GM21786 (cell line): ENCODE results near the gene CNIH4.
A peak's percentile ranks its signal among the peaks of the same experiment; 100 is the strongest.
"Not testable (repeated sequence)": the region's sequence is repeated elsewhere in the genome, so short reads cannot be mapped to it uniquely, and the experiment has no call there.

Experiments
- ATAC-seq: cut with Tn5 transposase; IDR thresholded peaks from one replicate; pipeline ENCODE4 v1.9.1; 2021; ENCODE audit not compliant: unreplicated experiment

Gene CNIH4

DNA sequence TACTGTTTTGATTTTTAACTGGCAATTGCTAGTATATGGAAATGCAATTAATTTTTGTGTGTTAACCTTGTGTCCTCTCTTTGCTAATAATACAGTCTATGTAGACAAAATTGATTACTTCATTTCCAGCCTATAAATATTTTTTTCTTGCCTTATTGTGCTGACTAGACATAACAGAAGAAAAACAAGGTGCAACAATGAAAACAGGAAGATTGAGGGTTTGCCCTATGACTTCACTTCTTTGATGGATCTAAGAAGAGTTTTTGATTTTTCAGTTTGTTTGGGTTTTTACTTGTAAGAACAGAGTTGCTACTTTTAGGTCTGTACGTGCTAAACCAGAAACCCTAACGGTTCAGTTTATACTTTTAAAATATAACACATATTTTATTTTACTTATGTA is 8.5 kb upstream of the CNIH4 start:
- no peak for ATAC-seq

DNA sequence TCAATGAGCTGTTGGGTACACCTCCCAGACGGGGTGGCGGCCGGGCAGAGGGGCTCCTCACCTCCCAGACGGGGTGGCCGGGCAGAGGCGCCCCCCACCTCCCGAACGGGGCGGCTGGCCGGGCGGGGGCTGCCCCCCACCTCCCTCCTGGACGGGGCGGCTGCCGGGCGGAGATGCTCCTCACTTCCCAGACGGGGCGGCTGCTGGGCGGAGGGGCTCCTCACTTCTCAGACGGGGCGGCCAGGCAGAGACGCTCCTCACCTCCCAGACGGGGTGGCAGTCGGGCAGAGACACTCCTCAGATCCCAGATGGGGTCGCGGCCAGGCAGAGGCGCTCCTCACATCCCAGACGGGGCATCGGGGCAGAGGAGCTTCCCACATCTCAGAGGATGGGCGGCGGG is 7.0 kb upstream of the CNIH4 start:
- ATAC-seq = not testable (repeated sequence)

DNA sequence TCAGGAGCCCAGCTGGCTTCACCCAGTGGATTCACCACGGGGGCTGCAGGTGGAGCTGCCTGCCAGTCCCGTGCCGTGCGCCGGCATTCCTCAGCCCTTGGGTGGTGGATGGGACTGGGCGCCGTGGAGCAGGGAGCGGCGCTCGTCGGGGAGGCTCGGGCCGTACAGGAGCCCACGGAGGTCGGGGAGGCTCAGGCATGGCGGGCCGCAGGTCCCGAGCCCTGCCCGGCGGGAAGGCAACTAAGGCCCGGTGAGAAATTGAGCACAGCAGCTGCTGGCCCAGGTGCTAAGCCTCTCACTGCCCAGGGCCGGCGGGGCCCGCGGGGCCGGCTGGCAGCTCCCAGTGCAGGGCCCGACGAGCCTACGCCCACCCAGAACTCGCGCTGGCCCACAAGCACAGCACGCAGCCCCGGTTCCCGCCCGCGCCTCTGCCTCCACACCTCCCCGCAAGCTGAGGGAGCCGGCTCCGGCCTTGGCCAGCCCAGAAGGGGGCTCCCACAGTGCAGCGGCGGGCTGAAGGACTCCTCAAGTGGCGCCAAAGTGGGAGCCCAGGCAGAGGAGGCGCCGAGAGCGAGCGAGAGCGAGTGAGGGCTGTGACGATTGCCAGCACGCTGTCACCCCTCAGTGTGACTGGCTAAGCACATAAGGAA is 4.1 kb upstream of the CNIH4 start:
- not testable (repeated sequence) for ATAC-seq

DNA sequence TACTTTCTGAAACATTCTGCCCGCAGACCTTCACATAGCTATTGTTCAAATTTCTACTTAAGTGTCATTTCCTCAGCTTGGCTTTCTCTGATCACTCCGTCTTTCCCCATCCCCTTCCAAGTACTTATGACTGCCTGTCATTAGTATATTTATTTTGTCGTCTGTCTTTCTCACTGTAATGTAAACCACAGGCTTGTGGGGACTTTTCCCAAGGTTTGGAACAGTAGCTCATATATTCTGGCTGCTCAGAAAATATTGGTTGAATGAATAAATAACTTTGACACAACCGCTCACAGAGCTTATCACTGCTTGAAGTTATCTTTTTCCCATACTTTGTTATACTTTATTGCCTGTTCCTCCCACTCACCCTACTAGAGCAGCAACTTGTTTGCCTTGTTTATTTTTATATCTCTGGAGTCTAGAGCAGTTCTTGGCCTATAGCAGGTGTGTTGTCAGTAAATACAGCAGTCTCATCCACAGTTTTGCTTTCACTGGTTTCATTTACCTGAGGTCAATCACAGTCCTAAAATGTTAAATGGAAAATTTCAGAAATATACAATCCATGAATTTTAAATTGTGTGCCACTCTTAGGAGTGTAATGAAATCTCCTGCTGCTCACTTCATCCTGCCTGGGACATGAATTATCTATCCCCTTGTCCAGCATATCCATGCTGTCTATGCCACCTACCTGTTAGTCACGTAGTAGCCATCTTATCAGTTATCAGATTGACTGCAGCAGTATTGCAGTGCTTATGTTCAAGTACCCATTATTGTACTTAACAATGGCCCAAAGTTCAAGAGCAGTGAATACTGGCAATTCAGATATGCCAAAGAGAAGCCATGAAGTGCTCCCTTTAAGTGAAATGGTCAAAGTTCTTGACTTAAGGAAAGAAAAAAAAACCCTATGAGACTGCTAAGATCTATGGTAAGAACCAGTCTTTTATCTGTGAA is 2.4 kb upstream of the CNIH4 start:
- no peak for ATAC-seq

DNA sequence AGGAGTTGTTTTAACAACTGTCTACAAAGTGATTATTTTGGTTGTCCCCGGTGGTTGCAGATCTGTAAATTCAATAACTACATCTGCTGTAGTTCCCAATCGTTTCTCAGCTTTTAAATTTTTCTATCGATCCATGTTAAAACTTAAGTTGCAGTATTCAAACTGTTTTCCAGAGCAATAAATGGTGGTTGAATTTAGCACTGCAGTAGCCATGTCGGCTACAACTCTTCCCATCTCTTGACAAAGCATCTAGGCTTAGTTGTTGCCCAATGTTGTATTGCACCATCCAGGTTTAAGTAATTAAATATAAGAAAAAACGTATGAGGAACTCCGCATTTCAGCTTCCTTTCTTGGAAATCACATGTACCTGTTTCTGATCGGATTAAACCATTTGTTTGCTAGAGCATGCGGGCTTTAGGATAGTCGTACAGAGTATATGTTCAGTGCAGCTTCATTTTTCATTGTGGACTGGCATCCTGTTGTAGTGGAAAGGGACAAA is 996 bp downstream of the CNIH4 start:
- ATAC-seq = no peak

DNA sequence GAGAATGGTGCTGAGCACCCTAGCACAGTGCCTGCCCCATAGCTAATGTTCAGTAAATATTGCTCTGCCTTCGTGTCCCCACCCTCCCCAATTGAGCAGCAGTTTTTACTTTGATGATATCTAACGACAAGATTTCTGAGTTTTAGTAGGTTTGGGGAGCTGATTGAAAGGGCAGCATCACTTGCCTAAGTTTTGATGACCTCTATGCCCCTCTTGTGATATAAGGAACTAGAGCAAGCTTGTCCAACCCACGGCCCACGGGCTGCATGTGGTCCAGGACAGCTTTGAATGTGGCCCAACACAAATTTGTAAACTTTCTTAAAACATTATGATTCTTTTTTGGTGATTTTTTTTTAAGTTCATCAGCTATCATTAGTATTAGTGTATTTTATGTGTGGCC is 1.6 kb downstream of the CNIH4 start:
- ATAC-seq = no peak

DNA sequence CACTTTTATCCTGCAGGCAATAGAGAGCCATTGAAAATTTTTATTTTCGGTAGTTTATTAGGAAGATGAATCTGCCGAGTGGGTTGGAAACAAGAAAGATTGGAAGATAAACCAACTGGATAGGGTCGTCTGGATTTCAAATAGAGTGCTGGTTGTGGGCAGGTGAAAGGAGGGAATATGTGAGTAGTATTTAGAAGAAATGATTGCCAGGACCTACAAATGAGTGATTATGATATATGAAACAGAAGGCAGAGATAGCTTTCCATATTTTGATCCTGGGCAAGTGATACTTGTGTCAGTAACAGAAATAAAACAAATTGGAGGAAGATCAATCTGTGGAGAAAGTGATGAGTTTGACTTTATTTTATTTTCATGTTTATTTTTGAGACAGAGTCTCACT is 2.5 kb downstream of the CNIH4 start:
- no peak for ATAC-seq

DNA sequence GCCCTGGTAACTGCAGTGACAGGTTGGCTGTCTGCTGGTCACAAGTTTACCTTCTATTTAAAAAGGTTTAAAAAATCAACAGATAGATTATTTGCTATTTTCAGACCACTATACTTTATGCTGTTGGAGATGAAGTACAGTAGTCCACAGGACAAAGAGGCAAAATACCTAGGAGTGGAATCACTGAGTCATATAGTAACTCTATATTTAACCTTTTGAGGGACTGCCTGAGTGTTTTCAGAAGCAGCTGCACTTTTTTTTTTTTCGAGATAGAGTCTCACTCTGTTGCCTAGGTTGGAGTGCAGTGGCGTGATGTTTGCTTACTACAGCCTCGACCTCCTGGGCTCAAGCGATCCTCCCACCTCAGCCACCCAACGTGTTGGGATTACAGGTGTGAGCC is 11.7 kb downstream of the CNIH4 start:
- ATAC-seq = peak; percentile 90

DNA sequence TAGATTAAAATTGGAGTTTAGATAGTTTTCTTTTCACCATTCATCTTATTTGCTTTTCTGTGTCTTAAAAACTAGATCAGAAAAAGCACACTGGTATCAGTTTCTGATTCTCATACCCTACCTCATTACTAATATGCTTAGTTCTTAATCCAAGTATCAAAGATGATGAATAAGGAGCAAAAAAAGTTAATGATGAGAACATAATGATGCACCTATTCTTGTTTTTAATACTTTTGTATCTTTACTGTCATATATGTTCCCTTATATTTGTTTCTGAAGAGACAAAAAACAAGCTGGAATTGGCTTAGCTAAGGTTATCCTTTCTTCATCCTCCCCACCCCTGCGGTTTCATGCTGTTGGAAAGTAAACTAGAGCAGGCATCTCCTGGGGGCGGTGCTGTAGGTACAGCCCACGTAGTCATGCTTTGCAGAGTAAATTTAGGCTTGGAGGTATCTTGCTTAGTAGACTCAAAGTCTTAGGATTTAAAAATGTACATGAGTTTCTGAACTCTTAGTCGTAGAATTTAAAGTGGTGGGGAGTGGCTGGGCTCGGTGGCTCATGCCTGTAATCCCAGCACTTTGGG is 16.4 kb downstream of the CNIH4 start:
- no peak for ATAC-seq

DNA sequence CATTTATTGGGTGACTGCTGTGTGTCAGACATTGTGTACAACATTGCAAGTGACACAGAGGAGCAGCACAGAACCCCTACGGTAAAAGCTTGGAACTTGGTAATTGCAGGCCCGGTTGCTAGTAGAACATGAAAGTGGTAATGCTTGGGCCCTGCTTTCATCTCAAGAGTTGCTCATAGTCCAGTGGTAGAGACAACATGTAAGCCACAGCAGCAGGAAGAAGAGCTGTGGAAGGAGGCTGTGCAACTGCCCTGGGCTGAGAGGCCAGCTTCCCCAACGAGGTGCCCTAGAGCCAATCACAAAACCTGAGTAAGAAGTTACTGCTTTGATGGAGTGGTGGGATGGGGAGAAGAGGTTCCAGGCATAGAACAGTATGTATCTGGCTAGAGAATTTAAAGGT is 18.4 kb downstream of the CNIH4 start:
- ATAC-seq = no peak

DNA sequence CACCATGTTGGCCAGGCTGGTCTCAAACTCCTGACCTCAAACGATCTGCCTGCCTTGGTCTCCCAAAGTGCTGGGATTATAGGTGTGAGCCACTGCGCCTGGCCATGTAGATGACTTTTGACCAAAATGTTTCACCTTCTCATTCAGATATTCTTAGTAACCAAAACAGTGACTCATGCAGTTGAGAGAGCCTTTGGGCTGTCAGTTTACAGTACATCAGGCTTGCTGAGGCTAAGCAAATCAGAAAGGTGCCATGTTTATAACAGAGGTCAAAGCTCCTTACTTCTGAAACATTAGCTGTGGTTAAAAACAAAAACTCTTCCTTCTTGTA is 21.0 kb downstream of the CNIH4 start:
- peak; percentile 67 for ATAC-seq

DNA sequence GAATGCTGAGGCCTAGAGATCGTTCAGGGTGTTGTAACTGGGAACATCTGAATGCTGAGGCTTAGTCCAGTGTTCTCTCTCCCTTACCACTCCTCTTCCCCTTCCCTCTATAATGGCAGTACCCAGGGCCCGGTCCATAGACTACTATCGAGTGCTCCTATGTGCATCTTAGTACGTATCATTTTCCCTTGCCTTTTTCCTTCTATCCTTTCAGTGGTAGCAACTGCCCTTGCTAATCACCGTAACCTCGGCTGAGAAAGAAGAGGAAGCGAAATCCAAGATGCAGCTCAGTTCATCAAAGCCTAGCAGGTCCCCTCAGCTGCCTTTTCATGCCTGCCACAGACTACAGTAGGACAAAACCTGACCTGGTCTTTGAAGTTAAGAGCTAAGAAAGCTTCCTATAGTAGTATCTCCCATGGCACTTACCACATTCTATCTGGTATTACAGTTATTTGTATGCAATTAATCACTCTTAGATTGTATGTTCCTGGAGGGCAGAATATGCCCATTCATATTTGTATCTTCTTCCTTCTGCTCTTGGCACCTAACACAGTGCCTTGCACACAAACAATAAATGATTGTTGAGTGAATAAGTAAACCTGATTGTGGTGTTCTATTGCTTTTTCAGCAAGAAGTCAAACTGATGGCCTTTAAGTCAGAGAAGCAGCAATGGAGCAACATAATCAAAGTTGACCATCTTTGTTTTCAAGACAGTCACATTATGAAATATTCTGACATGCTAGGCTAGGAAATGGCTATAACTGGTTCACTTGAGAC is 22.4 kb downstream of the CNIH4 start:
- peak; percentile 46 for ATAC-seq

DNA sequence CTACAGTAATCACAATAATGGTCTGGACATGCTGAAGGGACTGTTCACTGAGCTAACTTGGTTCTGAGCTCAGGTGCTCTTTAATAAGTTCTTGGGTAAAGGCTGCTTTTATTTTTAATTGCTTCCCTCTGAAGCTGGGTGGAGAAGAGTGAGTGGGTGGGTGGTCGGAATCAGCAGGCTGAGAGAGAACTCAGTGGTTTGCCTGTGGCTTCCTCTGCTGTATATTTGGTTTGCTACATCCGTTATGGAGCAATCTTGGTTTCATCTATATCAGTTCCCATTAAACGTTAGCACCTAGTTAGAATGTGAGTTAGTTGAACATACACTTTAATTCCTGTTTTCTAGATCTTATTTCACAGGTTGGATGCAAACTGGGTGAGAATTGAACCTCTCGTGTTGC is 23.3 kb downstream of the CNIH4 start:
- ATAC-seq = peak; percentile 64

DNA sequence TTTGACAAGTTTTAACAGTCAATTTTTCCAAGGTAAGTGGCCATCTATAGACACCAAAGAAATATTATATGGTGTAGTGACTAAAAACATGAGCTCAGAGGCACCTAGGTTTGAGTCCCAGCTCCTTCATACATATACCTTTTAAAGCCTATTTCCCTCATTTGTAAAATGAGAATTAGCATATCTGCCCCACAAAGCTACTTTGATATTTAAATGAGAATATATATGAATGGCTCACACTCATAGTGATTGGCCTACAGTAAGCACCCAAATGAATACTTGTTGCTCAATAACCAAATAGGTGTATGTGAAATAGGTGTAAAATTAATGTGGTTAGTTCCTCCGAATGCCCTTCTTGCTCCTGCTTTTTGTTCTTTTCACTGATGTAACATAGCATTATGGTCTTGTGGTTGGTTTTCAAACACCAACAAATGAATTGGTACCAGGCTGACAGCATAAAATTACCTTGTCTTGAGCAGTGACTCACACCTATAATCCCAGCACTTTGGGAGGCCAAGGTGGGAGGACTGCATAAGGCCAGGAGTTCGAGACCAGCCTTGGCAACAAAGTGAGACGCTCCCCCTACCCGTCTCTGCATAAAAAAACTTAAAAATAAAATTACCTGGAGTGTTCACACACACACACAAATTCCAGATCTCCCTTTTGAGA is 25.3 kb downstream of the CNIH4 start:
- ATAC-seq = no peak

DNA sequence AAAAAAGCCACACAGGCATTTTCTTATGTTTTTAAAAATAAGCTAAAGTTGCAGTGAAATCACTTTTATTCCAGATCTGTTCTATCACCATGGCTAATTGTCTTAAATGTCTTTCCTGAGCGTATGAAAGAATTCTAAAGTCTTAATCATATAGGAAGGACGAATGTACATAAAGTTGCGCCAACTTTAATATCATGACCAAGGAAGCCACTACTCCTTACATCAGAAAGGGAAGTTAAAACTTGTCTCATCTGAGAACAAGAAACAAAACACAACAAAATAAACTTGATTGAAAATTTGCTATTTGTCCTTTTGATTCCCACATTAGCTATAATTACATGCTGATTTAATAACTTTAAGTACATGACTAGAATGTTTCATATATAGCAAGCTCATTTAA is 26.5 kb downstream of the CNIH4 start:
- ATAC-seq = no peak

DNA sequence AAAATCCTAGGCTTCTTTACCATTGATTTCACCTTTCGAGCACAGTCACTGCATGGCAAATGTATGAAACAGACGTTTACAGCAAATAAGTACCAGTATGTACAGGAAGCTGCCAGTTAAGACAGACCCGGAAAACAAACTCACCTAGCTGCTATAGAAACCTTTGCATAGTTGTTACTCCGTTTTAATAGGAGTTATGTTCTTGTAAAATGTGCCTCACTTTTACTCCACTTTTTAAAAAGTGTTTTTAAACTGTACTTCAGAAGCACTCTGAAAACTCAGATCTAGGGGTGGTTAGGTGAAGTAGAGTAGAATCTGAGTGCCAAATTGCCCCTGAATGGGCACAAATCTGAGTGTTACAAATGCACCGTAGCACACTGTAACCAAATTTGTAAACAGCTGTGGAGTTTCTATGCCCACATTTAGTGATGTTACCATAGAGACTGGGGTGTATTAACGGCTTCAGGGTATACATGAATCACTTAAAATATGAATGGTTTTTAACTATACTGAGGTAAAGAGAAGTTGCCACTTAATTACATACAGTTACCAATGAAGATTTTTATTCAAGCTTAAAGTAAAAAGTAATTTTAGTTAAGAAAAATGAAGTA is 30.7 kb downstream of the CNIH4 start:
- ATAC-seq = no peak

DNA sequence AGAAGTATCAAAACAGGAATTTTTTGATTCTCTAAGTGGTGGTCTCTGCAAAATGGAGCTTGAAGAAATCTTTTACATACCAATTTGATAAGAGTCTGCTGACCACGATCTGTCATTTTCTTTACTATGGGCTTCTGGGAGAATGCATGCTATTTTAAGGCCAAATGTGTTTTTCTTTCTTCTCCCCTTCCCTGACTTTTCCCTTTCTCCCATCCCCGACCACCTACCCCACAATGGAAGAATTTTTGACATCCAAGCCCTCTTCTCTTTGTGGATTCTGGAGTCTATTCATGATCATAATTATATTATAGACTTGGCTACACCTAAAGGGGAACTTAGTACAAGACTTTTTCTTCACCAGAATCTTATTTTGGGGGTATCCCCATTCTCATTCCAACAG is 31.3 kb downstream of the CNIH4 start:
- ATAC-seq = no peak

DNA sequence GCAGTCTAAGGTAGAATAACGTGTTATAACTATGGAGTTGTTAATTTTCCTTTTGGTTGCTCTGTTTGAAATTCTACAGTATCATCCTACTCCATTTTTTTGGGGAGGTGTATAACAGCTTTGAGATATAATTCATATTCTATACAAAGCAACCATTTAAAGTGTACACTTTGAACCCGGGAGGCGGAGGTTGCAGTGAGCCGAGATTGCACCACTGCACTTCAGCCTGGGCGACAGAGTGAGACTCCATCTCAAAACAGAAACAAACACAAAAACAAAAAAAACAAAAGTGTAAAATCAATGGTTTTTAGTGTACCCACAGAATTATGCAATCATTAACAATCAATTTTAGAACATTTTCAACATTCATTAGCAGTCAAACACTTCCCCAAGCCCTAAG is 33.8 kb downstream of the CNIH4 start:
- ATAC-seq = no peak

DNA sequence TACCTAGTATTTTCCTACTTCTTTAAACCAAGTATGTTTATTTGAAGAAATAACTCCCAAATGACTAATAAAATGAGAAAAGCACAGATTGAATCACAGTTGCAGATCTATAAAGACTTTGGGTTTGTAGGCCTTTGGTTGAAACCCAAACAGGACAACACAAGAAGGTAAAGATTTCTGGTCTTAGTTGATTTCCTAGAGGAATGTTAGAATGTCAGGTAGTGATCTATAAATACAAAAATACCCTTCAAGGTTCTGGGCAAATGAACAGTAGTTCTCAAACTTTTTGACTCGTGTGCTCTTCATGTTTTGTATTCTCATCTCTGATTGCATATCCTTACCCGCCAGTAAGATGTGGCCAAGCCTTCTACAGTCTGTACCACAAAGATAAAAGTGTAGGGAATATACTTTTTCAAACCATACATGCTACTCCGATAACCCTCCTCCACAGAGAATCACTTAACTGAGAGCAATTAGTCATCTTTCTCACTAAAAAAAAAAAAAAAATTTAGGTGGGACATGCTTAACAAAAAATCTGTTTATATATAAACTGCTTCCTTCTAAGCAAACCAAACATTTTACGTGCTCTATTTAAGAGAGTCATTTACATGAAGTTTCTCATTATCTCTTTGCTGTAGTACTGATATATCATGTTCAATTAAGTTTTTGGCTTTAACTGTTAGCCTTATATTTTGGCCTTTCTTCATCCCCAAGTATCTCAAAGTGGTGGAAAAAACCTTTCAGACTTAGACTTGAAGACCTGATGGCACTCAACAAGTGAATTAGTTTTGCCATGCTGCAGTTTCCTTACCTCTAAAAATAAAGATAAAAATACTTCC is 36.0 kb downstream of the CNIH4 start:
- no peak for ATAC-seq
